Measurements from ENCODE around the gene MIER2.
A peak's percentile ranks its signal among the peaks of the same experiment; 100 is the strongest.

Gene MIER2

GRCh38 chr19:377801-378581 lies 33.4 kb upstream of the MIER2 start:
- DNase-seq = no peak

GRCh38 chr19:376111-376470 lies 31.5 kb upstream of the MIER2 start:
- DNase-seq = no peak

GRCh38 chr19:375395-376110 lies 31.0 kb upstream of the MIER2 start:
- DNase-seq = no peak

GRCh38 chr19:374886-375235 lies 30.3 kb upstream of the MIER2 start:
- no peak for DNase-seq

GRCh38 chr19:374183-374885 lies 29.7 kb upstream of the MIER2 start:
- peak; percentile 18 for DNase-seq

GRCh38 chr19:373391-374182 lies 29.0 kb upstream of the MIER2 start:
- no peak for DNase-seq

- peak; percentile 79 for DNase-seq
Observed at GRCh38 chr19:372306-372890, 27.8 kb upstream of the MIER2 start.

- DNase-seq = peak; percentile 53
Observed at GRCh38 chr19:371501-372168, 27.0 kb upstream of the MIER2 start.

GRCh38 chr19:370641-371330 lies 26.2 kb upstream of the MIER2 start:
- no peak for DNase-seq

- DNase-seq = no peak
Observed at GRCh38 chr19:369876-370275, 25.3 kb upstream of the MIER2 start.

GRCh38 chr19:369256-369655 lies 24.7 kb upstream of the MIER2 start:
- no peak for DNase-seq

GRCh38 chr19:368630-369024 lies 24.0 kb upstream of the MIER2 start:
- DNase-seq = no peak

GRCh38 chr19:367963-368629 lies 23.5 kb upstream of the MIER2 start:
- DNase-seq = no peak

GRCh38 chr19:367561-367960 lies 23.0 kb upstream of the MIER2 start:
- DNase-seq = no peak

GRCh38 chr19:366951-367350 lies 22.4 kb upstream of the MIER2 start:
- DNase-seq = no peak

- no peak for DNase-seq
Observed at GRCh38 chr19:366205-366783, 21.7 kb upstream of the MIER2 start.

GRCh38 chr19:364496-365287 lies 20.1 kb upstream of the MIER2 start:
- DNase-seq = no peak

- no peak for DNase-seq
Observed at GRCh38 chr19:362683-363082, 18.1 kb upstream of the MIER2 start.

GRCh38 chr19:362154-362553 lies 17.6 kb upstream of the MIER2 start:
- DNase-seq = no peak

GRCh38 chr19:359653-359925 lies 15.0 kb upstream of the MIER2 start:
- no peak for DNase-seq

Measured in NCI-H1694 treated with DMSO at 0.1 percent for 48 hours (cell line).